Measurements from ENCODE around the gene CYP24A1.

Gene CYP24A1

DNA sequence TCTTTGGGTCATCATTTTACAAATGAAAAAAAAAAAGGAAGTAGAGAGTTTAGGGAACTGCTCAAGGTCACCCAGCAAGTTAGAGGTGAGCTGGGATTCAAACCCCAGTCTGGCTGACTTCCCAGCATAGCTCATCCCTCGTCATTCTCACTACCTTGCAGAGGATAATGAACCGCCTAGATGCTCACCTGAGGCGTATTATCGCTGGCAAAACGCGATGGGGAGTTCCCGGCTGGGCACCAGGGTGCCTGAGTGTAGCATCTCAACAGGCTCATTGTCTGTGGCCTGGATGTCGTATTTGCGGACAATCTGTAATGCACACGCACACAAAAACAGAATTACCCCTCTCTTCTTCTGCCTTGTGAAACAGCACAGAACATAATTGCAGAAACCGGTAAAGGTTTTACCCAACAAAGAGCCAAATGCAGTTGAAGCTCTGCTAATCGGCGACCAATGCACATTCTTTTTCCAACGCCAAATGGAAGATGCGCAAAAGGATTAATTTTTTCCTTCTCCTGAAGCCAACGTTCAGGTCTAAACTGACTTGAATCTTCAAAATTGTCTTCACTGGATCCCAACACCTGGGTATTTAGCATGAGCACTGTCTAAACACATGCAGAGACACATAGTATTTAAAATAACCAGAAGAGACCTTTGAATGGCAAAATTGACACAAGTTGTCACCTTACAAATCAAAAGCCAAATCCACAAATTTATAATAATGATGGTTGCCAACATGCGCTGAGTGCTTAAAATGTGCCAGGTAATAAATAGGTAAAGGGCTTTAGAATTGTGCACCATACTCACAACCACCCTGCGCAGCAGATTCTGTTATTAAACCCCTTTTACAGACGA lies 16.6 kb downstream of the CYP24A1 start:
- no peak overlapping the region for H3K4me3 ChIP-seq (ENCODE audit: low read depth in 1 of 2, low read length in 2 of 2)
- H3K27ac ChIP-seq (ENCODE audit: low read depth, low read length): no peak overlapping the region
- no peaks in the 10 kb centered on the region for H3K36me3 ChIP-seq (ENCODE audit: control insufficient read depth in 1 of 2, insufficient read depth in 2 of 2, low read length in 2 of 2)
- H3K4me1 ChIP-seq (ENCODE audit: control insufficient read depth in 1 of 2, insufficient read depth in 2 of 2, low read length in 2 of 2): no peaks in the 10 kb centered on the region
- H3K27me3 ChIP-seq (ENCODE audit: control insufficient read depth in 1 of 2, insufficient read depth in 2 of 2, low read length in 2 of 2): peaks cover 0 to 4% of the 10 kb centered on the region in 2 donors
- no peak overlapping the region for H3K9ac ChIP-seq (ENCODE audit: low read depth in 1 of 2, low read length in 2 of 2)
- no peaks in the 10 kb centered on the region for H3K9me3 ChIP-seq (ENCODE audit: control insufficient read depth in 1 of 2, low read length in 2 of 2)

DNA sequence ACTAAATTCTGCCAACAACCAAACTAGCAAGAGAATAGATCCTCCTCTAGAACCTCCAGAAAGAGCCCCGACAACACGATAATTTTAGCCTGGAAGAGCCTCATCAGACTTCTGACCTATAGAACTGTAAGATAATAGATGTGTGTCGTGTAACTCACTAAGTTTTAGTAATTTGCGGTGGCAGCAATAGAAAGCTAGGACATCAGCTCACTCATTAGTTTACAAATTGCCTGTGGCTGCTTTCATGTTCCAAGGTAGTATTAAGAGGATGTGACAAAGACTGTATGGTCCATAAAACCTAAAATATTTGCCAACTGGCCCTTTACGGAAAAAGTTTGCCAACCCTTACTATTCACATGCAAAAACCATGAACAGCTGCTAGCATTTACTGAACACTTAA lies 17.3 kb downstream of the CYP24A1 start:
- H3K9ac ChIP-seq (ENCODE audit: low read depth in 1 of 2, low read length in 2 of 2): no peak overlapping the region
- peaks cover 0 to 1% of the 10 kb centered on the region in 2 donors for H3K27me3 ChIP-seq (ENCODE audit: control insufficient read depth in 1 of 2, insufficient read depth in 2 of 2, low read length in 2 of 2)
- no peaks in the 10 kb centered on the region for H3K36me3 ChIP-seq (ENCODE audit: control insufficient read depth in 1 of 2, insufficient read depth in 2 of 2, low read length in 2 of 2)
- no peaks in the 10 kb centered on the region for H3K9me3 ChIP-seq (ENCODE audit: control insufficient read depth in 1 of 2, low read length in 2 of 2)
- no peaks in the 10 kb centered on the region for H3K4me1 ChIP-seq (ENCODE audit: control insufficient read depth in 1 of 2, insufficient read depth in 2 of 2, low read length in 2 of 2)
- H3K4me3 ChIP-seq (ENCODE audit: low read depth in 1 of 2, low read length in 2 of 2): no peak overlapping the region
- no peak overlapping the region for H3K27ac ChIP-seq (ENCODE audit: low read depth, low read length)

DNA sequence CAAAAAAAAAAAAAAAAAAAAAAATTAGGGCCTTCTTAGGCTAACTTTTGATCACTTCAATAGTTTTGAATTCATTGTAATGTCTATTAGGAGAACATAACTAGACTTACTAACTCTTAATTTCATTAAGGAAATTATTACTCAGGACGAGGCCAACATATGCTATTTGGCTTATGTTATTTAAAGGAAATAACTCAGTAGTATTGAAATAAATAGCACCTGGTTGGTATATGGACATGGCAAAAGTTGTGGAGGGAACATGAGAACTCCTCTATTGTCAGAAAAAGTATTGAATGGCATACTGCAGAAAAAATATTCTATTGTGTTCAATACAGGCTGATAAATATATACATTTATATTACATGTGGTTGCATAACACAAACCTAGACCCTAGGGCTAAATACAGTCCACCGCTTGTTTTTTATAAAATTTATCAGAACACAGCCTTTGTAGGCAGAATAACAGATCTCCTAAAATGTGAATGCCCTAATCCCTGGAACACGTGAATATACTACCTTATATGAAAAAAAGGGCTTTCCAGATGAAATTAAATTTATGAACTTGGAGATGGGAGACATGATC lies 18.0 kb downstream of the CYP24A1 start:
- Histone ChIP-seq H3K4me1 (ENCODE audit: control insufficient read depth in 1 of 2, insufficient read depth in 2 of 2, low read length in 2 of 2) (no peaks in the 10 kb centered on the region), H3K4me3 (ENCODE audit: low read depth in 1 of 2, low read length in 2 of 2) (no peak overlapping the region), H3K27me3 (ENCODE audit: control insufficient read depth in 1 of 2, insufficient read depth in 2 of 2, low read length in 2 of 2) (no peaks in the 10 kb centered on the region), H3K9ac (ENCODE audit: low read depth in 1 of 2, low read length in 2 of 2) (no peak overlapping the region), H3K27ac (ENCODE audit: low read depth, low read length) (no peak overlapping the region), H3K9me3 (ENCODE audit: control insufficient read depth in 1 of 2, low read length in 2 of 2) (no peaks in the 10 kb centered on the region), H3K36me3 (ENCODE audit: control insufficient read depth in 1 of 2, insufficient read depth in 2 of 2, low read length in 2 of 2) (no peaks in the 10 kb centered on the region)

DNA sequence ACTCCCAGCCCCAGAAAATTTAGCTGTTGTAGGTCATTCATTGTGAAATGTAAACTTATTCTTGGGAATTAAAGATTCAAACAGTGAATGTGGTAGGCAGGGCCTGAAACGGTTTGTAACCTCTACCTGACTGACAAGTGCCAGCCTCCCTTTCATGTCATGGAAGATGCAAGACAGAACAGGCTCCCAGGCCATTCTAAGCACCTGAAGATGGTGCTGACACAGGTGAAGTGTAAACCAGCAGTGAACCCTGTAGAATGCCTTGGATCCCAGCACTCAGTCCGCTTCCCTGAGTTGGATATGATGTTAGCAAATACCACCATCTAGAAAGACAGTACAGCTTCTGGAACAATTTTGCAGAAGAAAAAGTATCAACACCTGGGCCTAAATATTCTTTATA lies 19.3 kb downstream of the CYP24A1 start:
- no peaks in the 10 kb centered on the region for H3K36me3 ChIP-seq (ENCODE audit: control insufficient read depth in 1 of 2, insufficient read depth in 2 of 2, low read length in 2 of 2)
- no peaks in the 10 kb centered on the region for H3K9me3 ChIP-seq (ENCODE audit: control insufficient read depth in 1 of 2, low read length in 2 of 2)
- no peak overlapping the region for H3K27ac ChIP-seq (ENCODE audit: low read depth, low read length)
- no peaks in the 10 kb centered on the region for H3K27me3 ChIP-seq (ENCODE audit: control insufficient read depth in 1 of 2, insufficient read depth in 2 of 2, low read length in 2 of 2)
- no peak overlapping the region for H3K4me3 ChIP-seq (ENCODE audit: low read depth in 1 of 2, low read length in 2 of 2)
- H3K4me1 ChIP-seq (ENCODE audit: control insufficient read depth in 1 of 2, insufficient read depth in 2 of 2, low read length in 2 of 2): no peaks in the 10 kb centered on the region
- no peak overlapping the region for H3K9ac ChIP-seq (ENCODE audit: low read depth in 1 of 2, low read length in 2 of 2)

DNA sequence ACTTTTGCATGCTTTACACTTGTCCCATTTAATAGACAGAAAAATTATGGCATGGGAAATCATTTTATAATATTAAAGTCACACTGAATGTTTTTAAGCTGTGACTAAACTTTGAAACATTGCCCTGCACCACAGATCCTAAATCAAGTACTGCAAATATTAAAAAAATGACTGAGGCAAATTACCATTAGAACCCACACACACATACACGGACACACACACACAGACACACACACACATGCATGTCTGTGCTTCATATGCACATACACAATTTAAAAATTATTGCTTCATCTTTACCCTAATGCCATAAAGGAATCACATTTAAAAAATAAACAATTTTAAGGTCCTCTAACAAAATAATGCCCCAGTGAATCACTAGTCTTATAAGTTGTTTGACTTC lies 19.9 kb downstream of the CYP24A1 start:
- no peaks in the 10 kb centered on the region for H3K36me3 ChIP-seq (ENCODE audit: control insufficient read depth in 1 of 2, insufficient read depth in 2 of 2, low read length in 2 of 2)
- H3K9ac ChIP-seq (ENCODE audit: low read depth in 1 of 2, low read length in 2 of 2): no peak overlapping the region
- H3K27ac ChIP-seq (ENCODE audit: low read depth, low read length): no peak overlapping the region
- no peaks in the 10 kb centered on the region for H3K9me3 ChIP-seq (ENCODE audit: control insufficient read depth in 1 of 2, low read length in 2 of 2)
- no peaks in the 10 kb centered on the region for H3K27me3 ChIP-seq (ENCODE audit: control insufficient read depth in 1 of 2, insufficient read depth in 2 of 2, low read length in 2 of 2)
- H3K4me3 ChIP-seq (ENCODE audit: low read depth in 1 of 2, low read length in 2 of 2): no peak overlapping the region
- H3K4me1 ChIP-seq (ENCODE audit: control insufficient read depth in 1 of 2, insufficient read depth in 2 of 2, low read length in 2 of 2): no peaks in the 10 kb centered on the region

DNA sequence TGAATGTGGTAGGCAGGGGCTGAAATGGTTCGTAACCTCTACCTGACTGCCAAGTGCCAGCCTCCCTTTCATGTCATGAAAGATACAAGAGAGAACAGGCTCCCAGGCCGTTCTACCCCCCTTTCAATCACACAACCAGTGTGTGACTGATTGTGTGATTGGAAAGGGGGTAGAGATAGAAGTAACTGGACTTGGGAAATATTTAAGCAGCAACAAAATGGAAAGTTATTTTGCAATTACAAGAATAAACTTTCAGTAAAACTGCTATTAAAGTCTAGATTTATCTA lies 20.8 kb downstream of the CYP24A1 start:
- no peak overlapping the region for H3K27ac ChIP-seq (ENCODE audit: low read depth, low read length)

DNA sequence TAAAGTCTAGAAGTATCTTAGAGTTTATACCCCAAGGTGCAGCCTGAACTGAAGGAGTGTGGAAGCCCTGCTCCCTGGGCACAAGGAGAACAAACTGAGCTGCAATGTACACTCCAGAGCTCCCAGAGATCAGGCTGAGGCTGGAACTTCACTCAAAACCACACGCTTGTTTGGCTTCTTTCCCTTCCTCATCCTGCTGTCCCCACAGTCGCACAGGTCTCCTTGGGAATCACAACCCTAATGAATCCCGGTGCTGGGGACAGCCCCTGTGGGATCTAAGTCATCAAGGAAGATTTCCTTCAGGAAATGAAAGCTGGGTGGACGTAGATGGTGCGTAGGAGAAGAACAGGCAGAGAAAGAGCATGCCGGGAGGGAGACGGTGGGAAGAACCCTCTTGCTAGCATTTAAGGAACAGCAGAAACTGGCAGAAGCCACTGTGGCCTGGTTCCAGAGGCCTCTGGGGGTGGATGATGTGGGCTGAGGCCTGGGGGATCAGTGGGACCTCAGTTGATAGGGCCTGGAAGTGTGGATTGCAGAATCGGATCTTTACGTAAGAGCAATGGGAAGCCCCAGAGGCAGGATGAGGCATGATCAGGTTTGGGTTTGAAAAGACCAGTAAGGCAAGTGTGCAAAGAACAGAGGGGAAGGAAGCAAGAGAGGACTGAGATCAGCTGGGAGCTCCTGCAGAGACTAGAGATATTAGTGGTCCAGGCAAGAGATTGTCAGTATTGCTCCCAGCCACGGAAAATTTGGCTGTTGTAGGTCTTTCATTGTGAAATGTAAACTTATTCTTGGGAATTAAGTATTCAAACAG lies 21.4 kb downstream of the CYP24A1 start:
- Histone ChIP-seq H3K27ac (ENCODE audit: low read depth, low read length) (no peak overlapping the region), H3K4me3 (ENCODE audit: low read depth in 1 of 2, low read length in 2 of 2) (no peak overlapping the region)

More for the DNA sequence above, 20.8 kb downstream of the CYP24A1 start:
- Histone ChIP-seq H3K9me3 (ENCODE audit: control insufficient read depth in 1 of 2, low read length in 2 of 2) (no peaks in the 10 kb centered on the region), H3K4me1 (ENCODE audit: control insufficient read depth in 1 of 2, insufficient read depth in 2 of 2, low read length in 2 of 2) (no peaks in the 10 kb centered on the region), H3K4me3 (ENCODE audit: low read depth in 1 of 2, low read length in 2 of 2) (no peak overlapping the region), H3K36me3 (ENCODE audit: control insufficient read depth in 1 of 2, insufficient read depth in 2 of 2, low read length in 2 of 2) (no peaks in the 10 kb centered on the region), H3K9ac (ENCODE audit: low read depth in 1 of 2, low read length in 2 of 2) (no peak overlapping the region), H3K27me3 (ENCODE audit: control insufficient read depth in 1 of 2, insufficient read depth in 2 of 2, low read length in 2 of 2) (no peaks in the 10 kb centered on the region)

DNA sequence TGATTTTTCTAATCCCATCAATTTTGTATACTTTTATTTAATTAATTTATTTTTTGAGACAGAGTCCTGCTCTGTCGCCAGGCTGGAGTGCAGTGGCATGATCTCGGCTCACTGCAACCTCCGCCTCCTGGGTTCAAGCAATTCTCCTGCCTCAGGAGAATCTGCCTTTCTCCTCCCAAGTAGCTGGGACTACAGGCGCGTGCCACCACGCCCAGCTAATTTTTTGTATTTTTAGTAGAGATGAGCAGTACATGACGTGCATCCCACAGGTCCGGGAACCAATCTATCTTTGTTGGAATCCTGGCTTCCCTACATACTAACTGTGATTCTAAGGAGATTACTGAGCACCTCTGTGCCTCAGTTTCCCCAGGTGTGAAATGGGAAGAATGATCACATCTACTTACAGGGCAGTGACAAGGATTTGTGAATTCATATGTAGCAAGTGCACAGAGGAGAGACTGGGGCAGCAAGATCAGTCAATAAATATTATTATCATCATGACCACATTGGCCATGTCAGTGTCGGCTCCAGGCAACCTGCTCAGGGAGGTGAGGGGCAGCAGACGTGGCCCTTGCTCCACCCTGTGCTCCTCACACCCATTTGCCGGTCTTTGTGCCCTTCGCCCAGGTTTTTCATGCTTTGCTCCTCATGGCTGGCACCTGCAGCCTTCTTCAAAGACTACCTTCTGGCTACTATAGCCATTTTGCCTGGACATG lies 22.1 kb downstream of the CYP24A1 start:
- H3K9ac ChIP-seq (ENCODE audit: low read depth in 1 of 2, low read length in 2 of 2): no peak overlapping the region
- H3K27ac ChIP-seq (ENCODE audit: low read depth, low read length): no peak overlapping the region
- H3K27me3 ChIP-seq (ENCODE audit: control insufficient read depth in 1 of 2, insufficient read depth in 2 of 2, low read length in 2 of 2): no peaks in the 10 kb centered on the region
- no peaks in the 10 kb centered on the region for H3K9me3 ChIP-seq (ENCODE audit: control insufficient read depth in 1 of 2, low read length in 2 of 2)
- H3K4me1 ChIP-seq (ENCODE audit: control insufficient read depth in 1 of 2, insufficient read depth in 2 of 2, low read length in 2 of 2): peaks cover 4% of the 10 kb centered on the region in 2 donors
- no peak overlapping the region for H3K4me3 ChIP-seq (ENCODE audit: low read depth in 1 of 2, low read length in 2 of 2)
- no peaks in the 10 kb centered on the region for H3K36me3 ChIP-seq (ENCODE audit: control insufficient read depth in 1 of 2, insufficient read depth in 2 of 2, low read length in 2 of 2)

More for the DNA sequence above, 21.4 kb downstream of the CYP24A1 start:
- H3K36me3 ChIP-seq (ENCODE audit: control insufficient read depth in 1 of 2, insufficient read depth in 2 of 2, low read length in 2 of 2): no peaks in the 10 kb centered on the region
- H3K9ac ChIP-seq (ENCODE audit: low read depth in 1 of 2, low read length in 2 of 2): no peak overlapping the region
- peaks cover 0 to under 1% of the 10 kb centered on the region in 2 donors for H3K4me1 ChIP-seq (ENCODE audit: control insufficient read depth in 1 of 2, insufficient read depth in 2 of 2, low read length in 2 of 2)
- no peaks in the 10 kb centered on the region for H3K27me3 ChIP-seq (ENCODE audit: control insufficient read depth in 1 of 2, insufficient read depth in 2 of 2, low read length in 2 of 2)
- no peaks in the 10 kb centered on the region for H3K9me3 ChIP-seq (ENCODE audit: control insufficient read depth in 1 of 2, low read length in 2 of 2)

DNA sequence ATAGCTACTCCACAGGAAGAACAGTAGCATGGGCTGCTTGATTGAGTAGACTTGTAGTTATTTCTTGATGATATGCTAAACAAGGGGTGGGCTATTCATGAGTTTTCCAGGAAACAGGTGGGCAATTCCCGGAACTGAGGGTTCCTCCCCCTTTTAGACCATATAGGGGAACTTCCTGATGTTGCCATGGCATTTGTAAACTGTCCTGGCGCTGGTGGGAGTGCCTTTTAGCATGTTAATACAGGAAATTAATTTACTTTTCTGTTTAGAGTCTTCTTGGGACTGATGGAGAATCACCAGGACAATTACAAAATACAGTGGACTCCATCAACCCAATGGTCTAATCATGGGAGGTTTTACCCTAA lies 22.7 kb downstream of the CYP24A1 start:
- Histone ChIP-seq H3K36me3 (ENCODE audit: control insufficient read depth in 1 of 2, insufficient read depth in 2 of 2, low read length in 2 of 2) (no peaks in the 10 kb centered on the region), H3K27me3 (ENCODE audit: control insufficient read depth in 1 of 2, insufficient read depth in 2 of 2, low read length in 2 of 2) (no peaks in the 10 kb centered on the region), H3K27ac (ENCODE audit: low read depth, low read length) (no peak overlapping the region), H3K4me3 (ENCODE audit: low read depth in 1 of 2, low read length in 2 of 2) (no peak overlapping the region), H3K9me3 (ENCODE audit: control insufficient read depth in 1 of 2, low read length in 2 of 2) (no peaks in the 10 kb centered on the region), H3K4me1 (ENCODE audit: control insufficient read depth in 1 of 2, insufficient read depth in 2 of 2, low read length in 2 of 2) (peaks cover 4 to 6% of the 10 kb centered on the region in 2 donors), H3K9ac (ENCODE audit: low read depth in 1 of 2, low read length in 2 of 2) (no peak overlapping the region)
